ENCODE measurements around the gene FAM20C. TPM values are rescaled to one million over a fixed set of nuclear protein-coding genes. Genes with fewer than 3 reads are reported as not detected.

The FAM20C gene
- total RNA-seq, 4 donors from 2014 or later = 15.8 to 20.4 (median 18.7) TPM

GRCh38 chr7:231030-231857 is 38.9 kb downstream of the FAM20C start:
- Histone ChIP-seq H3K4me1 (peaks cover 60% of the 10 kb centered on the region), H3K27ac (no peak overlapping the region)
- 80% methylated on average over 34 of the region's 38 CpGs for WGBS

GRCh38 chr7:231858-232246 is 39.5 kb downstream of the FAM20C start:
- H3K36me3 ChIP-seq = no peaks in the 10 kb centered on the region
- peak overlapping the region; percentile 90 for H3K27ac ChIP-seq
- DNase-seq (ENCODE audit: low spot score in 2 of 2) = no peak
- H3K27me3 ChIP-seq = no peaks in the 10 kb centered on the region
- 85% methylated on average over 18 of the region's 21 CpGs for WGBS
- TF ChIP-seq CTCF (IDR thresholded peaks at IDR 0.05) = no peak
- no peak for TF ChIP-seq POLR2A (IDR thresholded peaks at IDR 0.05)
- no peak for TF ChIP-seq POLR2AphosphoS5 (IDR thresholded peaks at IDR 0.05)
- TF ChIP-seq EP300 (IDR thresholded peaks at IDR 0.05) = no peak
- no peaks in the 10 kb centered on the region for H3K9me3 ChIP-seq
- H3K4me1 ChIP-seq = peaks cover 60% of the 10 kb centered on the region
- no peak overlapping the region for H3K4me3 ChIP-seq

More at GRCh38 chr7:231030-231857, 38.9 kb downstream of the FAM20C start:
- H3K4me3 ChIP-seq = no peak overlapping the region
- H3K9me3 ChIP-seq = no peaks in the 10 kb centered on the region
- no peak for TF ChIP-seq CTCF (IDR thresholded peaks at IDR 0.05)
- TF ChIP-seq POLR2A (IDR thresholded peaks at IDR 0.05) = no peak
- no peak for TF ChIP-seq EP300 (IDR thresholded peaks at IDR 0.05)
- TF ChIP-seq POLR2AphosphoS5 (IDR thresholded peaks at IDR 0.05) = no peak
- no peaks in the 10 kb centered on the region for H3K27me3 ChIP-seq
- no peaks in the 10 kb centered on the region for H3K36me3 ChIP-seq
- no peak for DNase-seq (ENCODE audit: low spot score in 2 of 2)

GRCh38 chr7:232410-233248 is 40.3 kb downstream of the FAM20C start:
- WGBS = 71% methylated on average over 36 of the region's 43 CpGs
- Histone ChIP-seq H3K27ac (peak overlapping the region; percentile 90), H3K4me3 (no peak overlapping the region), H3K4me1 (peaks cover 60% of the 10 kb centered on the region), H3K36me3 (no peaks in the 10 kb centered on the region), H3K9me3 (no peaks in the 10 kb centered on the region), H3K27me3 (no peaks in the 10 kb centered on the region)
- TF ChIP-seq EP300 (IDR thresholded peaks at IDR 0.05) (no peak), POLR2AphosphoS5 (IDR thresholded peaks at IDR 0.05) (no peak), CTCF (IDR thresholded peaks at IDR 0.05) (no peak), POLR2A (IDR thresholded peaks at IDR 0.05) (no peak)
- DNase-seq (ENCODE audit: low spot score in 2 of 2) = no peak

- Histone ChIP-seq H3K4me3 (peak overlapping the region; percentile 3), H3K36me3 (no peaks in the 10 kb centered on the region), H3K27ac (peak overlapping the region; percentile 90), H3K9me3 (no peaks in the 10 kb centered on the region), H3K4me1 (peaks cover 60% of the 10 kb centered on the region), H3K27me3 (no peaks in the 10 kb centered on the region)
- WGBS = 79% methylated on average over 26 of the region's 27 CpGs
- TF ChIP-seq EP300 (IDR thresholded peaks at IDR 0.05) (no peak), POLR2AphosphoS5 (IDR thresholded peaks at IDR 0.05) (no peak), CTCF (IDR thresholded peaks at IDR 0.05) (no peak), POLR2A (IDR thresholded peaks at IDR 0.05) (no peak)
- no peak for DNase-seq (ENCODE audit: low spot score in 2 of 2)
Measured at GRCh38 chr7:233249-234035, 41.1 kb downstream of the FAM20C start.

Measured in suprapubic skin (tissue), 4 donors.